ENCODE results near the gene ZG16. TPM values are rescaled to one million over a fixed set of nuclear protein-coding genes. Genes with fewer than 3 reads are reported as not detected.

The ZG16 gene, protein sequence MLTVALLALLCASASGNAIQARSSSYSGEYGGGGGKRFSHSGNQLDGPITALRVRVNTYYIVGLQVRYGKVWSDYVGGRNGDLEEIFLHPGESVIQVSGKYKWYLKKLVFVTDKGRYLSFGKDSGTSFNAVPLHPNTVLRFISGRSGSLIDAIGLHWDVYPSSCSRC
- not detected in 2 replicates for total RNA-seq

DNA sequence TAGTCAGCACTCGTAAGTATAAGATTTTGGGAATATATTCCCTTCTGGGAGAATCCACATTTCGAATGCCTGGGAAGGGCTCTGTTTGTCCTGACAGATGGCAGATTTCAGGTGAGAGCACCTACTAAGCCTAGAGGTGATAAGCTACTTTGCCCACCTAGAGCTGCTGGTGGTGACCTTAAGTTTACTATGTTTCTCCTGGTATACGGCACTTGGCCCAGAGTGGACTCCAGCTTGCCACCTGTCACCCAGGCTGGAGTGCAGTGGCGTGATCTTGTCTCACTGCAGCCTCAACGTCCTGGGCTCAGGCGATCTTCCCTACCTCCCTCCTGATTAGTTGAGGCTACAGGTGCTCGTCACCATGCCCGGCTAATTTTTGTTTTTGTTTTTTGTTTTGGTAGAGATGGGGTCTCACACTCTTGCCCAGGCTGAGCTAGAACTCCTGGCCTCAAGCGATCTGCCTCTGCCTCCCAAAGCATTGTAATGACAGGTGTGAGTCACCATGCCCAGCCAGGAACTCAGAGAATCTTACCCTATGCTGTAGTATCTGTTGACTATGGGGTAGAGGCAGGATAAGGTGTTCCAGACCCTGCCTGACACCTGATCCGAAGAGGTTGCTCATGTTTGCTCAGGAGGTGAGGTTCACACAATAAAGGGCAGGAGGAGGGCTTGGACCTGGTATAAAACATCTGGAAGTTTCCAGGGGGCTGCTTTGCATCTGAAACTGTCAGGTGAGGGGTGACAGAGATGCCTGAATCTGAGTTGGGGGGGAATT is at the start of gene ZG16:
TSS of gene ZG16 (plus strand) at position 681 of the 775 bp plus-strand sequence. CDS start 1,011 bp downstream, outside the sequence.

DNA sequence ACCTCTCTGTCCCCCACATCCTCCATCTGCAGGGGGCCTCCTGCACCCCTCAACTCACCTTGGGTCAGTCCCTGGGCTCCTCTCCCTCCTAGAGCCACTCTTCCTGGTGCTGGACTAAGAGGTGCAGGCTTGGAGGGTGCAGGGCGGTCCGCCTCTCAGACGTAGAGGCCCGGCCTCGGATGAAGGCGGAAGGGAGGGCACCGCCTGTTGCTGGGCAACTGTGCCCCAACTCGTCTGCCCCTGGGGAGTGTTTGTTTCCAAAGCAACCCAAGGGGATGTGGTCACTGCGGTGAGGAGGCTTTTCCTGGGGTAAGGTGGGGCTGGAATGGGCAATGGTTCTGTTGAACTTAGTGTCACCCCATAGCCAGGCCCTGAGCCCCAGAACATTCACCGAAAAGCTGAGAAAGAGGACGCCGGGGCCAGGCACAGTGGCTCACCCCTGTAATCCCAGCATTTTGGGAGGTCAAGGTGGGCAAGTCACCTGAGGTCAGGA is 32.2 kb upstream of the ZG16 start, which contains the start of gene C16orf54:
TSS of gene C16orf54 (minus strand) at position 138 of the 493 bp plus-strand sequence. CDS start 1,039 bp downstream, outside the sequence.

DNA sequence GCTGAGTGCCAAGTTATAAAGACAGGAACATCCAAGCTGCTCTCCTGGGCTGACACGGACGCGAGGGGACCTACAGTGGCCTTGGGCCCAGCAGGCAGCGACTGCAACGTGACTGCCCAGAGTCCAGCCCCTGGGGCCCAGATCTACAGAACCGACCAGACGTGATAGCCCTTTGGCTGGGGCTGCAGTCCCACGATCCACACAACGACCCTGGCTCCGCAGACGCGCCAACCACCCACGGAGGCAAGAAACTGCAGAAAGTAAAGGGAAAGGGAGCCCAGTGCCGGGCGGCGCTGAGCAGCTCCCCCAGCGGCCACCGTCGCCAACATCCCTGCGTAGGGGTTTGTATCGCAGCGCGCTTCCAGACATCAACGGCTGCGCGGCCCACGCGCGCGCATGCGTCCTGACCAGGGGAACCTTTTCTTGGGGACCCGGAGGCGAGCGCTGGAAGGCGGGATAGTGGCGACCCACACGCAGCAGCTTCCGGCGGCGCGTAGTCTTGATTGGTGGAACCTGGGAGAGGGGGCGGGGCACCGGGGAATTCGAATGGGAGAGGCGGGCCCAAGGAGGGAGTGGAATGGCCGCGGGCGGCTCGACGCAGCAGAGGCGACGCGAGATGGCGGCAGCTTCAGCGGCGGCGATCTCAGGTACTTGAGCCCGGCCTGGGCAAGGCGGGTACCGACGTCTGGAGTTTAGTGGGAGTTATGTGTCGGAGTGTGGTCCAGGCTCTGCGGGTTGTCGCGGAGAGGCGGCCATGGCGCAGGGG is 12.3 kb downstream of the ZG16 start, which contains the start of gene KIF22:
TSS of gene KIF22 (plus strand) at position 569 of the 766 bp plus-strand sequence. CDS start at position 578, 9 bp downstream.

DNA sequence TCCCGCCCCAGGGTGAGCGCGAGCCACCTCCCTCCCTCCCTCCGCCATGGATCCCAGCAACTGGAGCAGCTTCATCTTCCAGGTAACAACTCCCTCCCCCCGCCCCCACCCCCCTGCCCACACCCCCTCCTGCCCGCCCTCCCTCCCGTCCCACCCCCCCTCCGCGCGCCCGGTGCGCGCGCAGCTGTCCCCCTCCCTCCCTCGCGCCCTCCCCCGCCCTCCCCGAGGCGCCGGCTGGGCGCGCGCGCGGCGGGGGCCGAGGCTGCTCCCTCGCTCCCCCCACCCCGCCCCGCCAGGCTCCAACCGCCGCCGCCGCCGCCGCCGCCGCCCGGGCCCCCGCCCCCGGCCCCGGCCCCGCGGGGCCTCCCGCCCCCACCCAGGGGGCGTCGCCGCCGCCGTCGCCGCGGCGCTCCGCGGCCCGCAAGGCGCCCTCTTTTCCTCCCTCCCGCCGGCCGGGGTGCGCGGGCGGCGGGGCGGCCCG is 28.1 kb downstream of the ZG16 start, which contains the start of gene MAZ:
TSS of gene MAZ (plus strand) at position 431 of the 481 bp plus-strand sequence. CDS start 173 bp downstream, outside the sequence.

DNA sequence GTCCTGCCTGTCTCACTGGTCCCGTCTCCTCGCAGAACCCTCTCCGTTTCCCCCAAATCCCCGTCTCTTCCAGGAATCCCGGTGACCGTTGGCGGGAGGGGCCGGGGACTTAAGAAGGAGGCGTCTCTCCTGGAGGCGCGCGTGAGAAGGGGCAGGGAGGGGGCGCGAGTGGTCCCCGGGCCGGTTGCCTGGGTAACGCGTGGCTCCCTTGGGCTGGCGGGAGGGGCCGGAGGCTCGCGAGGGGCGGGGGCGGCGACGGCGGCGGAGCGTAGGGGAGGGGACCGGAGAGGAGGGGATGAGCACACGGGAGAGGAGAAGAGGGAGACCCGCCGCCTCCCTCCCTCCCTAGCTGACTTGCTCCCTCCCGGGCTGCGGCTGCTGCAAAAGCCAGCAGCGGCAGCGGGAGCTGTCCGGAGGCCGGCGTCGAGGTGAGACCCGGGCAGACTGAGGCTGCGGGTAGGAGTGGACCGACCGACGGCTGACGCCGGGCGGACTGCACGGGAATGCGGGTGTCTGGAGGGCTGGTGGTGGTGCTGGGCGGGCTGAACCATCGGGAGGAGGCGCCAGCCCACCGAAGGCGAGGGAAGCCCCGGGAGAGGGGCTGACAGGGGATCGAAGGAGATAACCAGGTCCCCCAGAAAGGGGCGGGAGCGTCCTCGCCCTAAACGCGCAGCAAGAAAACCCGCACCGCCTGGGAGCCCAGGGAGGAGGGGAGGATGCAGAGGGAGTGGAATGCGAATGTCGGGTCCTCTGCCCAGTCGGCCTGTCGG is 34.0 kb downstream of the ZG16 start, which contains the start of gene PRRT2:
TSS of gene PRRT2 (plus strand) at position 298 of the 770 bp plus-strand sequence. CDS start 862 bp downstream, outside the sequence.

DNA sequence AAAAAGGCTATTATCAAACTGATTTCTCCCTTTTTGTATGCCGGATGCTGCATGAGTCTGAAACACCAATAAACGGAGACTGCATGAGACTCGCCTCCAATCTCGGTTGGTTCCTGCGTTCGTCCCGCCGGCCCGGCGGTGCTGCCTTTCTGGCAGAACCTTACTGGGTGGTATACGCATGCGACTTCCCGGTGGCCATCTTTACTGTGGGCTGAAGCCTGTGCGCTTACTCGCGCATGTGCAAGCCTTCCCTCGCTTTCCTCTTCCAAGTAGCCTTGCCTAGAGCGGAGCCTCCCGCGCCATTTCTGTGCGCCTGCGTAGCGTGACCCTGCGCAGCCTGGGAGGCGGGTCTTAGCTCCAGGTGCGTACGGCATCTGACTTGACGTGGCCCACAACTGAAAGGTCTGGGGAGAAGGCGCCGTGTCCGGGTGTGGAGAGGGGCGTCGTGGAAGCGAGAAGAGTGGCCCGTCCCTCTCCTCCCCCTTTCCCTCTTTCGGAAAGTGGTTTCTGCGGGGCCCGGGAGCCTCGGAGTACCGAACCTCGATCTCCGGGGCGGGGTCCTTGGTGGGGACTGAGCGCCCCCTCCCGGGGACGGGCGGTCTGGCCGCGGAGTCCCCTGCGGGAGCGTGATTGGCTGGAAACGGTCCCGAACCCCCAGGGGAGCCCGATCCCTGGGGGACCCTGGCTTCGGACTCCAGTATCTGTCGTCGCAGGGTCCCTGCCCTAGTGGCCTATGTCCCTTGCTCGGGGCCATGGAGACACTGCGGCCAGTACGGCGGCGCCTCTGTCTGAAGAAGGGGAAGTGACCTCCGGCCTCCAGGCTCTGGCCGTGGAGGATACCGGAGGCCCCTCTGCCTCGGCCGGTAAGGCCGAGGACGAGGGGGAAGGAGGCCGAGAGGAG is 38.0 kb downstream of the ZG16 start, which contains the start of gene PAGR1:
TSS of gene PAGR1 (plus strand) at position 360 of the 901 bp plus-strand sequence. CDS start at position 734, 374 bp downstream.

DNA sequence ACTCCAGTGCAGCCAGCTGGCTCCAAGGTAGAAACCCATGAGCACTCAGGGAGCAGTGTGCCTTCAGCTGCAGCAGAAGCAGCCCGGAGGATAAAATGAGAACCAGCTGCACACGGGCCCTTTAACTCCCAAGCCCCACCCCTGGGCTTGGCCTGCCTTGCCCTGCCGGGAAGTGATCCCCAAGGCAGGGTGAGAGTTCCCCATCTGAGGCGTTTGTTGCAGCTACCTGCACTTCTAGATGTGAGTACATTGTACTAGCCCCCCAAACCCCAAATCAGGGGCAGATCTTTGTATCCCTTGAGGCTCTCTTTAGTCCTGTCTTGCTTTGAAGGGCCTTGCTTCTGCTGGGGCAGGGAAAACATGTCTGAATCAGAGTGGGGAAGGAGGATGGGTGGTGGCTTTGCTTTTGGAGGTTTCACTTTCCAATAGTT is 42.2 kb downstream of the ZG16 start, which contains the start of gene MVP:
TSS of gene MVP (plus strand) at position 192 of the 431 bp plus-strand sequence. CDS start 10,088 bp downstream, outside the sequence.

Other genes with a start within 250 kb of the ZG16 start
- gene SPN, start 115.0 kb upstream of the ZG16 start, total RNA-seq: not detected in 2 replicates
- gene QPRT, start 99.1 kb upstream of the ZG16 start, total RNA-seq: 76.7 and 105 TPM in 2 replicates
- not detected in 2 replicates for gene C16orf54, start 32.3 kb upstream of the ZG16 start, total RNA-seq
- gene KIF22, start 12.5 kb downstream of the ZG16 start, total RNA-seq: 13.1 and 22.6 TPM in 2 replicates
- gene MAZ, start 28.3 kb downstream of the ZG16 start, total RNA-seq: 173 and 200 TPM in 2 replicates
- gene PRRT2, start 33.9 kb downstream of the ZG16 start, total RNA-seq: 0.82 and 2.5 TPM in 2 replicates
- 19.0 and 28.3 TPM in 2 replicates for gene PAGR1, start 37.9 kb downstream of the ZG16 start, total RNA-seq
- gene MVP, start 42.2 kb downstream of the ZG16 start, total RNA-seq: 179 and 195 TPM in 2 replicates
- 107 and 108 TPM in 2 replicates for gene CDIPT, start 85.0 kb downstream of the ZG16 start, total RNA-seq
- gene SEZ6L2, start 121.3 kb downstream of the ZG16 start, total RNA-seq: 26.8 and 30.0 TPM in 2 replicates
- gene ASPHD1, start 122.2 kb downstream of the ZG16 start, total RNA-seq: 11.7 and 20.4 TPM in 2 replicates
- 6.2 and 10.0 TPM in 2 replicates for gene KCTD13, start 148.0 kb downstream of the ZG16 start, total RNA-seq
- gene TMEM219, start 183.8 kb downstream of the ZG16 start, total RNA-seq: 92.3 and 112 TPM in 2 replicates
- gene TAOK2, start 195.6 kb downstream of the ZG16 start, total RNA-seq: 31.2 and 44.5 TPM in 2 replicates
- 7.6 and 8.3 TPM in 2 replicates for gene HIRIP3, start 217.4 kb downstream of the ZG16 start, total RNA-seq
- gene INO80E, start 218.0 kb downstream of the ZG16 start, total RNA-seq: 28.7 and 33.6 TPM in 2 replicates
- gene DOC2A, start 232.8 kb downstream of the ZG16 start, total RNA-seq: 0.60 TPM in 1 of 2 replicates, not detected in the other
- not detected in 2 replicates for gene C16orf92, start 244.9 kb downstream of the ZG16 start, total RNA-seq